ENCODE data around the gene ARHGDIA. TPM values are rescaled to one million over a fixed set of nuclear protein-coding genes. Genes with fewer than 3 reads are reported as not detected.
A peak's percentile ranks its signal among the peaks of the same experiment; 100 is the strongest.

The ARHGDIA gene
- total RNA-seq, 4 donors from 2014 or later: 189 to 480 (median 323) TPM

DNA sequence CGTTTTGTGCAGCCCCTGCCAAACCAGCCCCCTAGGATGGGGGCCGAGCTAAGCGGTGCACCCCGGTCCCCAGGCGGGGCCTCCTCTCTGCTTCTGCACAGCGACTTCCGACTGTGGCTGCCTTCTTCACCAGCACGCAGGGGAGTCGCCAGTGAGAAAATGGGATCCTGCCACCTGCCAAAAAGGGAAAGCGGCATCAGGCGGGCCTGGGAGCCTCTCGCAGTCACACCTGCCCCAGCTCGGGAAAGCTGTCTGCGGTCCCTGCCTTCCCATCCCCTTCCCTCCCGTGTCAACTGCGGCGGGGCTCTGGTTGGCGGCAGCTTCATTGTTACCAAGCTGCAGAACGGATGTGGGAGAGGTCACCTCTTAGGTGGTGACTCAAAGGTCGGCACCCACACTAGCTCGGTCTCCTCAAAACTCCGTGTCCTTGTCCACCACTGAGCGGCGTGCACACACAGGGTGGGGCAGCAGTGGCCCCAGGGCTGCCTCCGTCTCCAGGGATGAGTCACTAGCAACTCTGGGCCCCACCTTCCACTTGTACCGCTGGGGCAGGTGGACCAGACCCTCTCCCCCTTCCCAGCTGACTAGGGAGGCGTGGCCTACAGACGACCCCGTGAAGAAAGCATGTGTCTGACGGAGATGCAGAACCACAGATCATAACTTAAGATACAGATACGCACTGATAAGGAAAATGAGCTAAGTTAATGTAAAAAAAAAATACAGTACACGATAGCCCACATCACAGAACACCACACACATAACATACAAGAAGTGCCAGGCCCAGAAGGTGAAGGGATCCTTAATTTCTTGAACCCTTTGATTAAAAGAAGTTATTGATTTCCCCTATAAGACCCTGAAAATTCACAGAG is 41.5 kb upstream of the ARHGDIA start:
- H3K9me3 ChIP-seq: no peaks in the 10 kb centered on the region
- intact Hi-C loops (cut with DNase I; ENCODE audit: low total_unique reads): no loop called here
- no peak for DNase-seq
- in situ Hi-C loops (cut with MboI; ENCODE audit: low pct_ligation_motif_present in 1 of 4, low pct_unique_long_range_greater_than_20kb in 1 of 4, low sequenced_read_pairs in 3 of 4): no loop called here
- H3K4me1 ChIP-seq: peaks cover 16 to 36% (median 24%) of the 10 kb centered on the region in 4 donors
- no peaks in the 10 kb centered on the region for H3K27me3 ChIP-seq
- TF ChIP-seq, protein P1, sequence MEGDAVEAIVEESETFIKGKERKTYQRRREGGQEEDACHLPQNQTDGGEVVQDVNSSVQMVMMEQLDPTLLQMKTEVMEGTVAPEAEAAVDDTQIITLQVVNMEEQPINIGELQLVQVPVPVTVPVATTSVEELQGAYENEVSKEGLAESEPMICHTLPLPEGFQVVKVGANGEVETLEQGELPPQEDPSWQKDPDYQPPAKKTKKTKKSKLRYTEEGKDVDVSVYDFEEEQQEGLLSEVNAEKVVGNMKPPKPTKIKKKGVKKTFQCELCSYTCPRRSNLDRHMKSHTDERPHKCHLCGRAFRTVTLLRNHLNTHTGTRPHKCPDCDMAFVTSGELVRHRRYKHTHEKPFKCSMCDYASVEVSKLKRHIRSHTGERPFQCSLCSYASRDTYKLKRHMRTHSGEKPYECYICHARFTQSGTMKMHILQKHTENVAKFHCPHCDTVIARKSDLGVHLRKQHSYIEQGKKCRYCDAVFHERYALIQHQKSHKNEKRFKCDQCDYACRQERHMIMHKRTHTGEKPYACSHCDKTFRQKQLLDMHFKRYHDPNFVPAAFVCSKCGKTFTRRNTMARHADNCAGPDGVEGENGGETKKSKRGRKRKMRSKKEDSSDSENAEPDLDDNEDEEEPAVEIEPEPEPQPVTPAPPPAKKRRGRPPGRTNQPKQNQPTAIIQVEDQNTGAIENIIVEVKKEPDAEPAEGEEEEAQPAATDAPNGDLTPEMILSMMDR (IDR thresholded peaks at IDR 0.05): no peak
- no peak for TF ChIP-seq POLR2A (IDR thresholded peaks at IDR 0.05)
- TF ChIP-seq EP300 (IDR thresholded peaks at IDR 0.05; ENCODE audit: low read depth): no peak
- H3K4me3 ChIP-seq: no peak overlapping the region
- peaks cover 0 to 26% (median 10%) of the 10 kb centered on the region in 4 donors for H3K36me3 ChIP-seq
- H3K27ac ChIP-seq: no peak overlapping the region
- 87 to 93% methylated on average over 3 to 32 of the region's 32 CpGs for WGBS, 2 donors (ENCODE audit: low coverage in 1 of 2)

DNA sequence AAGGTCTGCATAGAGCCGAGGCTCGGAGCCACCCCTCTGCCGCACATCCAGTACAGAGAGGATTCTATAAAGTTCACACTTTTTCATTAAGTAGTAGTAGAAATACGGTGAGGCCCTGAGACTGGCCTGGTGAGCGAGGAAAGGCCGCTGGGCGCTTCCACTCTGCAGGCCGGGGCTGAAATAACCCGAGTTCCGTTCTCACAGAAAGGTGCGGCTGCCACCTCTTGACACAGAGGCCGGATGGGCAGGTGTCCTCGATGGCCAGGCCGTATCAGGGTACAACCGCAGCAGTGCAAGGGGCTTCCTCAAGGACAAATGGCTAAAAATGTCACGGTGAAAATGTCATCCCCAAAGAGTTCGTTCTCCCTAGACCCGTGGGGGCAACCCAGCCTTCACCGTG is 40.8 kb upstream of the ARHGDIA start:
- no peak for DNase-seq
- WGBS, 2 donors (ENCODE audit: low coverage in 1 of 2): 89% methylated on average over 19 of the region's 19 CpGs; no CpG with 5 or more reads in 1 of the 2 donors
- Histone ChIP-seq H3K36me3 (peaks cover 0 to 26% (median 10%) of the 10 kb centered on the region in 4 donors), H3K9me3 (no peaks in the 10 kb centered on the region), H3K4me3 (peak overlapping the region in 1 of 4 donors; percentile 27), H3K27me3 (no peaks in the 10 kb centered on the region), H3K27ac (peak overlapping the region; percentile 57 to 74 (median 72)), H3K4me1 (peaks cover 14 to 30% (median 19%) of the 10 kb centered on the region in 4 donors)
- intact Hi-C loops (cut with DNase I; ENCODE audit: low total_unique reads) (no loop called here), in situ Hi-C loops (cut with MboI; ENCODE audit: low pct_ligation_motif_present in 1 of 4, low pct_unique_long_range_greater_than_20kb in 1 of 4, low sequenced_read_pairs in 3 of 4) (no loop called here)
- TF ChIP-seq EP300 (IDR thresholded peaks at IDR 0.05; ENCODE audit: low read depth) (no peak), POLR2AphosphoS5 (IDR thresholded peaks at IDR 0.05) (no peak), POLR2A (IDR thresholded peaks at IDR 0.05) (no peak)
- TF ChIP-seq, protein P1 (IDR thresholded peaks at IDR 0.05): no peak

DNA sequence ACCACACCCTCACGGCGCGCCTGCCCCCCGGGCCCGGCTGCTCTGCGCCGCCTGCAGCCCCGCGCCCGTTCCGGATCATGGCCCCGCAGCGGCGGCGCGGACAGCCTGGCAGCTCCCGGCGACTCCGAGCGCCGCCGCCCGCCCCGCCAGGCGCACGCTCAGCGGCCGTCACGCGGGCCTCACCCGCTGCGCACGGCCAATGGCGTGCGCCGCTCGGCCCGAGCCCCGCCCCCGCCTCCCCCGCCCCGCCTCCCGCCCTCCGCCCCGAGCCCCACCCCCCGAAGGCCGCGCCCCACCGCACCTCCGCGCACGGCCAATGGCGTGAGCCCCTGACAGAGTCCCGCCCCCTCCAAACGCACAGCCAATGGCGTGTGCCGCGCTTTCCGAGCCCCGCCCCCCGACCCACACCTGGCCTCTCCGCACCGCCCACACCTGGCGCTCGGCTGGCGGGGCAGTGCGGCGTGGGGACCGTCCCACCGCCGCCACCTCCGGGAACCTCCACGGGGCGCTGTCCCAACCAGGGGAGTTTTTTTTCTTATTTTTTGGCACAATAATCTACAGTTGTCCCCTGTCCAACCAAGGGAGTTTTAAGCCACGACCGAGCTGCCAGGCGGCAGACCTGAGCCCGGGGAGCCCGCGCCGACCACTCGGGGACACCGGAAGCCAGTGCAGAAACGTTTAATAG is 40.3 kb upstream of the ARHGDIA start, which contains the start of gene PCYT2:
Gene PCYT2 (minus strand): TSS at position 123 of the 685 bp plus-strand sequence. CDS start 44 bp downstream, at position 79.
- Histone ChIP-seq H3K27me3 (no peaks in the 10 kb centered on the region), H3K9me3 (no peaks in the 10 kb centered on the region), H3K27ac (peak within 1 kb of the TSS; percentile 81 to 90 (median 86)), H3K4me1 (peaks cover 10 to 25% (median 13%) of the 10 kb centered on the region in 4 donors), H3K4me3 (peak within 1 kb of the TSS; percentile 71 to 90 (median 79)), H3K36me3 (peaks cover 0 to 26% (median 10%) of the 10 kb centered on the region in 4 donors)
- intact Hi-C loops (cut with DNase I; ENCODE audit: low total_unique reads): no loop called here
- TF ChIP-seq EP300 (IDR thresholded peaks at IDR 0.05; ENCODE audit: low read depth) (no peak), POLR2AphosphoS5 (IDR thresholded peaks at IDR 0.05) (peak in 2 of 3 donors; percentile 2 to 33), POLR2A (IDR thresholded peaks at IDR 0.05) (no peak)
- TF ChIP-seq, protein P1 (IDR thresholded peaks at IDR 0.05): peak in 3 of 5 experiments; percentile 10 to 41 (median 31)
- WGBS, 2 donors (ENCODE audit: low coverage in 1 of 2): 28% methylated on average over 14 of the region's 84 CpGs; no CpG with 5 or more reads in 1 of the 2 donors
- in situ Hi-C loops (cut with MboI; ENCODE audit: low pct_ligation_motif_present in 1 of 4, low pct_unique_long_range_greater_than_20kb in 1 of 4, low sequenced_read_pairs in 3 of 4): no loop called here
- peak; percentile 96 for DNase-seq

DNA sequence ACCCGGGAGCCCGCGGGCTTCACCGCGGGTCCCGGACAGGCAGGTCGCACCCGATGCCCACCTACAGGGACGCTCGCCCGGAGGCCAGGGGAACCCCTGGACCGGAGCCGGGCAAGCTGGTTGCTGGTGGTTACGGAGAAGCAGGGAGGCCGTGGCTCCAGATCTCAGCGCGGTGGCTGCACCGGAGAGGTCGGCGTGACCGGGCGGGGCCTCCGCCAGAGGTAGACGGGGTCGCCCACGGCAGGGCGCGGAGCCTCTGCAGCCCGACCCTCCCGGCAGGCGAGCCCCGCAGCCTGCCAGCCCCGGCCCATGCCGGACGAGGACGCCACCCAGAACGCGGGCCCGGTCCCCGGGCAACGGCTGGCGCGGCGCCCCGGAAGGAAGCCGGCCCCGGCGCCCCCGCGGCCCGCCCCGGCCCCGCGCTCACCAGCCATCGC is 39.7 kb upstream of the ARHGDIA start:
- WGBS, 2 donors (ENCODE audit: low coverage in 1 of 2): 0% methylated on average over 26 of the region's 55 CpGs; no CpG with 5 or more reads in 1 of the 2 donors
- H3K4me3 ChIP-seq: peak overlapping the region; percentile 71 to 90 (median 79)
- intact Hi-C loops (cut with DNase I; ENCODE audit: low total_unique reads) (no loop called here), in situ Hi-C loops (cut with MboI; ENCODE audit: low pct_ligation_motif_present in 1 of 4, low pct_unique_long_range_greater_than_20kb in 1 of 4, low sequenced_read_pairs in 3 of 4) (no loop called here)
- peak; percentile 36 for DNase-seq
- TF ChIP-seq POLR2A (IDR thresholded peaks at IDR 0.05) (no peak), EP300 (IDR thresholded peaks at IDR 0.05; ENCODE audit: low read depth) (no peak), POLR2AphosphoS5 (IDR thresholded peaks at IDR 0.05) (no peak)
- TF ChIP-seq, protein P1 (IDR thresholded peaks at IDR 0.05): no peak
- H3K27me3 ChIP-seq: no peaks in the 10 kb centered on the region
- H3K9me3 ChIP-seq: no peaks in the 10 kb centered on the region
- H3K36me3 ChIP-seq: peaks cover 0 to 26% (median 10%) of the 10 kb centered on the region in 4 donors
- H3K4me1 ChIP-seq: peaks cover 10 to 19% (median 13%) of the 10 kb centered on the region in 4 donors
- H3K27ac ChIP-seq: peak overlapping the region; percentile 81 to 90 (median 86)
